SK-N-SH (cell line): ENCODE data around the gene MRPL51.

Experiments
- CHD2 ChIP-seq: fragments of 150-350 bp; IDR thresholded peaks from 2 replicates; pipeline ENCODE4 v1.6.1; 2018; ENCODE audit warnings: low read length; ENCODE audit not compliant: partially characterized antibody
- POLR2AphosphoS5 ChIP-seq: IDR thresholded peaks from 2 replicates; pipeline ENCODE4 v1.6.1; 2012; ENCODE audit warnings: low read depth, low read length
- RCOR1 ChIP-seq: fragments of 150-350 bp; IDR thresholded peaks from 2 replicates; pipeline ENCODE4 v1.6.1; 2017; ENCODE audit warnings: antibody characterized with exemption, low read length
- RFX5 ChIP-seq: IDR thresholded peaks from 2 replicates; pipeline ENCODE4 v1.6.1; 2012; ENCODE audit warnings: mild to moderate bottlenecking, improper control_type of control experiment, low read length
- TF ChIP-seq, protein P1 (sequence below): IDR thresholded peaks from 2 replicates; pipeline ENCODE4 v1.4.0; 2012; ENCODE audit warnings: low read depth, borderline replicate concordance
- TF ChIP-seq, protein P2 (sequence below): fragments of 200-600 bp; sonication (generic); IDR thresholded peaks from 2 replicates; pipeline ENCODE4 v1.6.1; 2017; ENCODE audit warnings: antibody characterized with exemption, mild to moderate bottlenecking, moderate library complexity
- TF ChIP-seq, protein P3 (sequence below): fragments of 150-350 bp; IDR thresholded peaks from 2 replicates; pipeline ENCODE4 v1.6.1; 2017; ENCODE audit warnings: antibody characterized with exemption, low read length, low read depth, borderline replicate concordance
- TF ChIP-seq, protein P4 (sequence below): IDR thresholded peaks from 2 replicates; pipeline ENCODE4 v1.4.0; 2012; ENCODE audit warnings: low read depth

DNA sequence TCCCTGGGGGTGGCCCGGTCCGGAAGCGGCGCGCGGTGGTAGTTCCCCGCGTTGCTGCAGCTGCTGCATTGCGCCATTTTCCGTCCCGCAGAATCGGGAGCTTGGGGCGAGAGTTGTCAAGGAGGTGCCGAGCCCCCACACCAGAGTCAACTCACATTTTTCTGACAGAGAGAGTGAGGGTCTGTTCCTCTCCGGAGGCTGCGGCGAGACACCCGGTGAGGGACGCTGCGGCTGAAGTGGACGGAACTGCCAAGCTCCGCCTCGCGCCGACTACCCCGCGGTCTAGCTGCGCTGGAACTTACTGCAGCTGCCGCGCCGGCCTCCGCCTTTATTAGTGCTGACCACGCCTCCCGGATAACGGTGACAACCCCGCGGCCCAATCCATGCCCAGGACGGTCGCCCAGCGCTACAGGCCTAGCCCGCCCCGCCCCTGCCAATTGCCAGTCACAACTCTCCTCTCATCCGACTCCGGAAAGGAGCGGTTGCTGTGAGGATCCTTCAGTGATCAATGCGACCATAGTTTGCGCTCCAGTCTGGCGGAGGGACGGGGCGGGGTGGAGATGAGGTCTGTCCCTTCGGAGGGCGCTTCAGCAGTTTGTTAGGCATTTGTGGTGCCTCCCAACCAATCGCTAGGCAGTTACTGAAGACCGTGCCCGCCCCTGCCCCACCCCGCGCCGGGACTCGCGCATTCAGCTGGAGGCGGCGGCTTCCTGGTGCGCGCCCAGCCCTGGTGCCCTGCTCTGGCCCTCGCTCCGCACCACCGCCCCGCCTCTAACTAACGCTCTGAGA is 22.5 kb downstream of the MRPL51 start, which contains the start of gene VAMP1:
- TF ChIP-seq RCOR1 = no peak
- TF ChIP-seq, protein P1, sequence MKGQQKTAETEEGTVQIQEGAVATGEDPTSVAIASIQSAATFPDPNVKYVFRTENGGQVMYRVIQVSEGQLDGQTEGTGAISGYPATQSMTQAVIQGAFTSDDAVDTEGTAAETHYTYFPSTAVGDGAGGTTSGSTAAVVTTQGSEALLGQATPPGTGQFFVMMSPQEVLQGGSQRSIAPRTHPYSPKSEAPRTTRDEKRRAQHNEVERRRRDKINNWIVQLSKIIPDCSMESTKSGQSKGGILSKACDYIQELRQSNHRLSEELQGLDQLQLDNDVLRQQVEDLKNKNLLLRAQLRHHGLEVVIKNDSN = no peak
- TF ChIP-seq, protein P2, sequence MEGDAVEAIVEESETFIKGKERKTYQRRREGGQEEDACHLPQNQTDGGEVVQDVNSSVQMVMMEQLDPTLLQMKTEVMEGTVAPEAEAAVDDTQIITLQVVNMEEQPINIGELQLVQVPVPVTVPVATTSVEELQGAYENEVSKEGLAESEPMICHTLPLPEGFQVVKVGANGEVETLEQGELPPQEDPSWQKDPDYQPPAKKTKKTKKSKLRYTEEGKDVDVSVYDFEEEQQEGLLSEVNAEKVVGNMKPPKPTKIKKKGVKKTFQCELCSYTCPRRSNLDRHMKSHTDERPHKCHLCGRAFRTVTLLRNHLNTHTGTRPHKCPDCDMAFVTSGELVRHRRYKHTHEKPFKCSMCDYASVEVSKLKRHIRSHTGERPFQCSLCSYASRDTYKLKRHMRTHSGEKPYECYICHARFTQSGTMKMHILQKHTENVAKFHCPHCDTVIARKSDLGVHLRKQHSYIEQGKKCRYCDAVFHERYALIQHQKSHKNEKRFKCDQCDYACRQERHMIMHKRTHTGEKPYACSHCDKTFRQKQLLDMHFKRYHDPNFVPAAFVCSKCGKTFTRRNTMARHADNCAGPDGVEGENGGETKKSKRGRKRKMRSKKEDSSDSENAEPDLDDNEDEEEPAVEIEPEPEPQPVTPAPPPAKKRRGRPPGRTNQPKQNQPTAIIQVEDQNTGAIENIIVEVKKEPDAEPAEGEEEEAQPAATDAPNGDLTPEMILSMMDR = no peak
- no peak for TF ChIP-seq RFX5
- TF ChIP-seq, protein P3, sequence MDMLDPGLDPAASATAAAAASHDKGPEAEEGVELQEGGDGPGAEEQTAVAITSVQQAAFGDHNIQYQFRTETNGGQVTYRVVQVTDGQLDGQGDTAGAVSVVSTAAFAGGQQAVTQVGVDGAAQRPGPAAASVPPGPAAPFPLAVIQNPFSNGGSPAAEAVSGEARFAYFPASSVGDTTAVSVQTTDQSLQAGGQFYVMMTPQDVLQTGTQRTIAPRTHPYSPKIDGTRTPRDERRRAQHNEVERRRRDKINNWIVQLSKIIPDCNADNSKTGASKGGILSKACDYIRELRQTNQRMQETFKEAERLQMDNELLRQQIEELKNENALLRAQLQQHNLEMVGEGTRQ = no peak
- TF ChIP-seq, protein P4, sequence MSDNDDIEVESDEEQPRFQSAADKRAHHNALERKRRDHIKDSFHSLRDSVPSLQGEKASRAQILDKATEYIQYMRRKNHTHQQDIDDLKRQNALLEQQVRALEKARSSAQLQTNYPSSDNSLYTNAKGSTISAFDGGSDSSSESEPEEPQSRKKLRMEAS = peak; percentile 78
- peak; percentile 100 for TF ChIP-seq POLR2AphosphoS5
- TF ChIP-seq CHD2 = peak; percentile 75
